ENCODE measurements around the gene TRABD2B.

Gene TRABD2B

GRCh38 chr1:47772281-47772680 is 224.9 kb downstream of the TRABD2B start:
- TF ChIP-seq CTCF (IDR thresholded peaks at IDR 0.05; ENCODE audit: insufficient read depth, low read depth, low read length, missing control alignments): no peak

GRCh38 chr1:47771751-47772150 is 225.4 kb downstream of the TRABD2B start:
- no peak for TF ChIP-seq CTCF (IDR thresholded peaks at IDR 0.05; ENCODE audit: insufficient read depth, low read depth, low read length, missing control alignments)
- no peak for DNase-seq (ENCODE audit: low read depth)
- no peak overlapping the region for H3K4me3 ChIP-seq (ENCODE audit: low read length)

More at GRCh38 chr1:47772281-47772680, 224.9 kb downstream of the TRABD2B start:
- no peak for DNase-seq (ENCODE audit: low read depth)
- H3K4me3 ChIP-seq (ENCODE audit: low read length): no peak overlapping the region

GRCh38 chr1:47769983-47770382 is 227.2 kb downstream of the TRABD2B start:
- no peak overlapping the region for H3K4me3 ChIP-seq (ENCODE audit: low read length)
- no peak for DNase-seq (ENCODE audit: low read depth)
- no peak for TF ChIP-seq CTCF (IDR thresholded peaks at IDR 0.05; ENCODE audit: insufficient read depth, low read depth, low read length, missing control alignments)

GRCh38 chr1:47769295-47769694 is 227.9 kb downstream of the TRABD2B start:
- no peak overlapping the region for H3K4me3 ChIP-seq (ENCODE audit: low read length)
- no peak for TF ChIP-seq CTCF (IDR thresholded peaks at IDR 0.05; ENCODE audit: insufficient read depth, low read depth, low read length, missing control alignments)
- DNase-seq (ENCODE audit: low read depth): no peak

GRCh38 chr1:47767741-47768100 is 229.5 kb downstream of the TRABD2B start:
- no peak overlapping the region for H3K4me3 ChIP-seq (ENCODE audit: low read length)

GRCh38 chr1:47766832-47767740 is 230.1 kb downstream of the TRABD2B start:
- H3K4me3 ChIP-seq (ENCODE audit: low read length): no peak overlapping the region
- no peak for DNase-seq (ENCODE audit: low read depth)
- no peak for TF ChIP-seq CTCF (IDR thresholded peaks at IDR 0.05; ENCODE audit: insufficient read depth, low read depth, low read length, missing control alignments)

More at GRCh38 chr1:47767741-47768100, 229.5 kb downstream of the TRABD2B start:
- DNase-seq (ENCODE audit: low read depth): no peak
- no peak for TF ChIP-seq CTCF (IDR thresholded peaks at IDR 0.05; ENCODE audit: insufficient read depth, low read depth, low read length, missing control alignments)
